ENCODE results near the gene DNAJC17.

The DNAJC17 gene

GRCh38 chr15:40828447-40829036 is 21.3 kb upstream of the DNAJC17 start, which contains the start of gene PPP1R14D:
PPP1R14D (minus strand) TSS chr15:40828708; CDS start chr15:40828641, 67 bp downstream.
- Histone ChIP-seq H3K4me1 (peaks cover 13% of the 10 kb centered on the region), H3K79me2 (no peaks in the 10 kb centered on the region), H3K4me3 (ENCODE audit: low read depth, low read length) (no peak within 1 kb of the TSS), H3K4me2 (ENCODE audit: low read length) (no peak within 1 kb of the TSS), H3K27ac (no peak within 1 kb of the TSS), H3K9me3 (ENCODE audit: control insufficient read depth, low read length) (no peaks in the 10 kb centered on the region), H3K36me3 (ENCODE audit: control insufficient read depth, insufficient read depth, low read length) (no peaks in the 10 kb centered on the region), H3K27me3 (ENCODE audit: control insufficient read depth, insufficient read depth, low read length) (no peaks in the 10 kb centered on the region), H3K9ac (no peak within 1 kb of the TSS), H2AFZ (no peak within 1 kb of the TSS)
- TF ChIP-seq, protein P1, sequence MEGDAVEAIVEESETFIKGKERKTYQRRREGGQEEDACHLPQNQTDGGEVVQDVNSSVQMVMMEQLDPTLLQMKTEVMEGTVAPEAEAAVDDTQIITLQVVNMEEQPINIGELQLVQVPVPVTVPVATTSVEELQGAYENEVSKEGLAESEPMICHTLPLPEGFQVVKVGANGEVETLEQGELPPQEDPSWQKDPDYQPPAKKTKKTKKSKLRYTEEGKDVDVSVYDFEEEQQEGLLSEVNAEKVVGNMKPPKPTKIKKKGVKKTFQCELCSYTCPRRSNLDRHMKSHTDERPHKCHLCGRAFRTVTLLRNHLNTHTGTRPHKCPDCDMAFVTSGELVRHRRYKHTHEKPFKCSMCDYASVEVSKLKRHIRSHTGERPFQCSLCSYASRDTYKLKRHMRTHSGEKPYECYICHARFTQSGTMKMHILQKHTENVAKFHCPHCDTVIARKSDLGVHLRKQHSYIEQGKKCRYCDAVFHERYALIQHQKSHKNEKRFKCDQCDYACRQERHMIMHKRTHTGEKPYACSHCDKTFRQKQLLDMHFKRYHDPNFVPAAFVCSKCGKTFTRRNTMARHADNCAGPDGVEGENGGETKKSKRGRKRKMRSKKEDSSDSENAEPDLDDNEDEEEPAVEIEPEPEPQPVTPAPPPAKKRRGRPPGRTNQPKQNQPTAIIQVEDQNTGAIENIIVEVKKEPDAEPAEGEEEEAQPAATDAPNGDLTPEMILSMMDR (IDR thresholded peaks at IDR 0.05): no peak

- Histone ChIP-seq H3K27ac (peak overlapping the region; percentile 72), H3K27me3 (ENCODE audit: control insufficient read depth, insufficient read depth, low read length) (no peaks in the 10 kb centered on the region), H3K4me2 (ENCODE audit: low read length) (peak overlapping the region; percentile 7), H3K4me1 (peaks cover 13% of the 10 kb centered on the region), H3K79me2 (no peaks in the 10 kb centered on the region), H3K9ac (no peak overlapping the region), H3K36me3 (ENCODE audit: control insufficient read depth, insufficient read depth, low read length) (no peaks in the 10 kb centered on the region), H2AFZ (no peak overlapping the region), H3K4me3 (ENCODE audit: low read depth, low read length) (no peak overlapping the region), H3K9me3 (ENCODE audit: control insufficient read depth, low read length) (no peaks in the 10 kb centered on the region)
- TF ChIP-seq, protein P1 (IDR thresholded peaks at IDR 0.05): no peak
Measured at GRCh38 chr15:40826423-40827075, 19.3 kb upstream of the DNAJC17 start.

GRCh38 chr15:40825661-40826422 is 18.6 kb upstream of the DNAJC17 start:
- peak overlapping the region; percentile 72 for H3K27ac ChIP-seq
- no peak overlapping the region for H3K9ac ChIP-seq
- no peaks in the 10 kb centered on the region for H3K9me3 ChIP-seq (ENCODE audit: control insufficient read depth, low read length)
- no peak overlapping the region for H3K4me3 ChIP-seq (ENCODE audit: low read depth, low read length)
- peak overlapping the region; percentile 7 for H3K4me2 ChIP-seq (ENCODE audit: low read length)
- H2AFZ ChIP-seq: peak overlapping the region; percentile 56
- no peaks in the 10 kb centered on the region for H3K36me3 ChIP-seq (ENCODE audit: control insufficient read depth, insufficient read depth, low read length)
- peaks cover 13% of the 10 kb centered on the region for H3K4me1 ChIP-seq
- H3K27me3 ChIP-seq (ENCODE audit: control insufficient read depth, insufficient read depth, low read length): no peaks in the 10 kb centered on the region
- TF ChIP-seq, protein P1 (IDR thresholded peaks at IDR 0.05): no peak
- H3K79me2 ChIP-seq: no peaks in the 10 kb centered on the region

DNA sequence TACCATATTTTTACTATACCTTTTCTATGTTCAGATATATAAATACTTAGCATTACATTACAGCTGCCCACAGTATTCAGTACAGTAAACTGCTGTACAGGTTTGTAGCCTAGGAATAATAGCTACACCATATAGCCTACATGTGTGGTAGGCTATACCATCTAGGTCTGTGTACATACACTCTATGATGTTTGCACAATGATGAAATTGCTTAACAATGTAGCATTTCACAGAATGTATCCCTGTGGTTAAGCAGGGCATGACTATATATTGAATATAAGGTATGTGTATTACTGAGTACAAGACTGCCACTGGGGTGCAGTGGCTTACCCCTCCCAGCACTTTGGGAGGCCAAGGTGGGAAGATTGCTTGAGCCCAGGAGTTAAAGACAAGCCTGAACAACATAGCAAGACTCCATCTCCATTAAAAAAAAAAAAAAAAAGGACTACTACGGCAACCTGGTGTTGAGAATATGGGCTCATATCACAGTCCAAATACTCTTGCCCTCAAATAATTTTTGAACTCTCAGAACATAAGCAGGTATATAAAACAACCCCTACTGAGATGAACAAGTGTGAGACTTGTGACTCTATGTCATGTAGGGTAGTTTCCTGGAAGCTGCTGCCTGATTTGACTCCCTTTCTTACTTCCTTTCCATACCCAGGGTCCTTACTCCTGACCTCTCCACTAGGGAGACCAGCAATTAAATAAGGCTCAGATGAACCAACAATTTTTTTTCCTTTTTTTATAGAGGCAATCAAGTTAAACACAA is 16.5 kb upstream of the DNAJC17 start:
- Histone ChIP-seq H3K79me2 (no peaks in the 10 kb centered on the region), H3K4me3 (ENCODE audit: low read depth, low read length) (no peak overlapping the region), H3K27me3 (ENCODE audit: control insufficient read depth, insufficient read depth, low read length) (no peaks in the 10 kb centered on the region), H3K36me3 (ENCODE audit: control insufficient read depth, insufficient read depth, low read length) (no peaks in the 10 kb centered on the region), H3K4me2 (ENCODE audit: low read length) (no peak overlapping the region), H3K9me3 (ENCODE audit: control insufficient read depth, low read length) (no peaks in the 10 kb centered on the region), H3K27ac (no peak overlapping the region), H2AFZ (no peak overlapping the region), H3K9ac (no peak overlapping the region), H3K4me1 (peaks cover 13% of the 10 kb centered on the region)
- TF ChIP-seq, protein P1 (IDR thresholded peaks at IDR 0.05): no peak

Measured in parathyroid adenoma (tissue), 2 donors.